NCI-H2196 treated with DMSO at 0.1 percent for 48 hours (cell line): Measurements from ENCODE around the gene STYXL1.

Experiments used
- DNase-seq: peaks from one replicate; lab custom pipeline; 2025; ENCODE audit not compliant: unreplicated experiment; lab: John Stamatoyannopoulos, UW

The STYXL1 gene

GRCh38 chr7:75960372-75960771, 87.4 kb downstream of the STYXL1 start:
- DNase-seq: no peak

GRCh38 chr7:75958802-75959543, 88.8 kb downstream of the STYXL1 start:
- no peak for DNase-seq

DNA sequence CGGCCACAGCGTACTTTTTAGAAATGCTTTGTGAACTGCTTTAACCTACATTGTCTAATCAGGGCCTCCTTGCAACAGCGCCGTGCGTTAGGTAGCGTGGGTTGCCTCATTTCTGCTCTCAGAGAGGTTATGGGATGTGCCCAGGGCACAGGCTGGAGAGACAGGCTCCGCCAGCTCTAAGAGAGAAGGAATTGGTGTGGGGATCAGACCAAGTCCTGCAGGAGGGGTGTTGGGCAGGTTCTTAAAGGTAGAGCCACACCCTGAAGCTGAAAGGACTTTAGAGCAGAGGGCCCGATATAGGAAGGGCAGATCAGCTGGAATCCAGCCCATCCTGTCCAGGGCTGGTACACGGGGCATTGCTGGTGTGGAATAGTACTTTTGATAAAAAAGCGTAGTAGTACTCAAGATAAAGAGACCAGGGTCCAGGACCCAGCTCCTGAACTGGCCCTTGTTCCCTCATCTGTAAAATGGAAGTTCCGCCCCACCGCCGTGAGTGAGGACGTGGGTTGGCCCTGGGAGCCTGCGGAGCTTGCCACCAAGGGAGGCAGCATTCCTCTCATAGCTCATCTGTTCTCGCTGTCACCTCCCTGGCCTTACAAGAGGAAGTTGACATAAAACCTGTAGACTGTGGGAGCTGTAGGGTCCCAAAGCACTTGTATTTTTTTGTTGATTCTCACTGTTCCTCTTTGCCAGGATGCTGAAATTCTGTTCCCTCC, 90.6 kb downstream of the STYXL1 start:
- no peak for DNase-seq

- no peak for DNase-seq
Observed at GRCh38 chr7:75955331-75955955, 92.4 kb downstream of the STYXL1 start.

DNA sequence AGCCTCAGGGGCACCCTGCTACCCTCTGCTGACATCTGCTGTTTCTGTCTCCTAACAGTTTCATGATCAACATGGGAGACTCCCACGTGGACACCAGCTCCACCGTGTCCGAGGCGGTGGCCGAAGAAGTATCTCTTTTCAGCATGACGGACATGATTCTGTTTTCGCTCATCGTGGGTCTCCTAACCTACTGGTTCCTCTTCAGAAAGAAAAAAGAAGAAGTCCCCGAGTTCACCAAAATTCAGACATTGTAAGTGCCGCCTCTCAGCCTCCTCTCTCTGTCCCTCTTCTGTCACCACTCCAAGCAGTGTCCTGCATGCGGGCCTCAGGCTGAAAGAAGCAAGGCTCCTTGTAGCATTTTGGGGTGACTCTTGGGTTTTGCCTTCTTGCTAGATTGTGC, 93.9 kb downstream of the STYXL1 start:
- DNase-seq: no peak

GRCh38 chr7:75953431-75953830, 94.4 kb downstream of the STYXL1 start:
- no peak for DNase-seq

DNA sequence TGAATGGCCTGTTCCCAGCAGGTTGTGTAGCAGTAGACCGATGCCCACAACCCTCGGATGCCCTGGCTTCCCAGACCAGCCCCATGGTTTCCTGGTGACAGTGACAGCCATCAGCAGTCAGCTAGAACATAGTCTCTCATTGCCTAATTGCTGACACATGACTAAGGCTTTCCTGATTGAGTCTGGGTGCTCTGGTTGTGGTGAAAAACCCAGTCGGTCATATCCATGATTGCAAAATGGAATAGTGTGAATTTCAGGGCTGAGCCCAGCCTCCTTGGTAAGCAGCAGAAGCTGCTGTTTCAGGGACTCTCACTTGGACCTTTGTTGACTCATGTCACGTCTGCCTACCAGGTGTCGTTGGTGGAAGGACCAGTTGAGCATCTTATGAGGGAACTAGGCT, 96.3 kb downstream of the STYXL1 start:
- DNase-seq: no peak

DNA sequence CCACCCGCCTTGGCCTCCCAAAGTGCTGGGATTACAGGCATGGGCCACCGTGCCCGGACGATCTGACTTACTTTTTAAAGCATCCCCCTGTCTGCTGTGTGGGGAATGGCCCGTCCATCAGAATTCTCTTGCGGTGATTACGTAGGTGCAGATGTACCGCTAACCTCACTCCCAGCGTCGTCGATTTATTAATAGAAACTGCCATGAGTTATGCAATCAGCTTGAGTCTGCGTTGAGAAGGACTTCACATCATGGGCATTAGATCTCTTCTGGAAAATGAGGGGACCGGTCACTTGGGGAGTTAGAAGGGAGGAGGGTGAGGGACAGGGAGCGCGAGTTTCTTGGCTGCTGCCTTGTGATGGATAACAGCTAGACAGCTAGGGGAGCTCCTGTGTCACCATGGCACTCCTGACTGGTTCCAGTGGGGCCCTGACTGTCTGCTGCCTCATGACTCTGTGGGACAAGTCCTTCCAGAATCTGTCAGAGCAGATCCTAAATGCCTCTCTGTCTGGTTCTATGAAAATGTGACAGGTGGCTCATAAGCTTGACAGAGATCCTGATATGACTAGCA, 97.6 kb downstream of the STYXL1 start:
- no peak for DNase-seq

DNA sequence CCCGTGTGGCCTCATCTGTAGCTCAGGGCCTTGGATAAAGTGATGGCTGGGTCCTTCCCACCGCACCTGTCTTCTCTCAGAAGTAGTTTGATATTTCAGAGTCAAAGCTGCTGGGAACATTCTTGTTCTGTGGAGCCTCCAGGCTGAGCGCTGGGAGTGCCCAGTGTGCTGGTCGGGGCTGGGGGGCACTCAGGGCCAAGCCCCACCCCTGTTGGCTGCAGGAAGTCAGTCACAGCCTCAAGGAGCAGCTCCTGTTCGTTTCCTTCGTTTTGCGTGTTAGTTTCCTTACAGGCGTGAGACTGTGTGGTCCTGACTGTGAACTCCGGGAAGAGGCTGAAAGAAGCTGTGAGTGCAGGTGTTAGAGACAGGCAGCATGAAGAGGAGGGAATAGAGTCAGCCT, 99.6 kb downstream of the STYXL1 start:
- DNase-seq: no peak
